Measurements from ENCODE around the gene ABHD17B. TPM values are rescaled to one million over a fixed set of nuclear protein-coding genes. Genes with fewer than 3 reads are reported as not detected.

ABHD17B gene
- total and polyA plus RNA-seq, 2 donors (not counting 3 experiments of a cell fraction or from before 2014, with no cell fraction given): 12.8 to 16.8 TPM

DNA sequence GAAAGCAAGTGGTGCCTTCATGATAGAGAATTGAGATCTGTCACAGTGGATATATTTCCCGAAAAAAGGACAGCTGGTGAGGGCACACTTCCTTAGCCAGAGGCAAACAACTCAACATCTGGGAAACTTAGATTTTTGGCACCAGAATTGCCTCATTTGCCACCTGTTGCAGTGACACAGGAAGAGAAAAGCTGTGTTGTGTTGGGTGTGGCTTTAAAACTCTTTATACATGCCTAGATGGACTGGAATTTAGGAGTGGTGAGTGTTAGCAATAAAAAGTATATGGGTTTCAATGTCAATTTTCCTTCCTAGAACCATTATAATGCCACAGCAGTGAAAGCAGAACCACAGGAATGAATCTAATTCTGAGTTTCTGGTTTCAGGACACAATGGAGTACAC, 80.1 kb downstream of the ABHD17B start:
- Histone ChIP-seq H3K79me2 (ENCODE audit: control insufficient read depth, insufficient read depth, low read length) (no peaks in the 10 kb centered on the region), H3K27ac (ENCODE audit: insufficient read depth, low read depth, low read length) (no peak overlapping the region)

More for the DNA sequence above, 80.1 kb downstream of the ABHD17B start:
- no TSS peak for BruUV-seq (replicated peaks)
- Histone ChIP-seq H3K36me3 (ENCODE audit: control insufficient read depth in 2 of 2, extremely low read depth in 1 of 2, insufficient read depth in 2 of 2, low read length in 2 of 2) (no peaks in the 10 kb centered on the region), H3K4me2 (ENCODE audit: insufficient read depth, low read length) (no peak overlapping the region), H3K4me3 (replicated peaks in 1 of 3; ENCODE audit: insufficient read depth in 1 of 3, low read depth in 1 of 3, low read length in 3 of 3) (no peak overlapping the region), H3K4me1 (ENCODE audit: control insufficient read depth, extremely low read depth, insufficient read depth, low read length) (no peaks in the 10 kb centered on the region), H3K9ac (replicated peaks; ENCODE audit: extremely low read depth, insufficient read depth, low read length) (no peak overlapping the region), H2AFZ (ENCODE audit: low read depth, low read length) (no peak overlapping the region), H3K9me1 (replicated peaks; ENCODE audit: control insufficient read depth, extremely low read depth, insufficient read depth, low read length) (no peaks in the 10 kb centered on the region), H3K27me3 (ENCODE audit: control insufficient read depth in 2 of 2, insufficient read depth in 2 of 2, low read length in 2 of 2) (peaks cover 0 to 2% of the 10 kb centered on the region in 2 experiments), H3K9me3 (replicated peaks; ENCODE audit: control insufficient read depth, insufficient read depth, low read length) (no peaks in the 10 kb centered on the region), H4K20me1 (replicated peaks; ENCODE audit: control insufficient read depth, extremely low read depth, insufficient read depth, low read length) (no peaks in the 10 kb centered on the region)
- DNase-seq (ENCODE audit: low read depth, low spot score): no peak
- ChIA-PET CTCF (no interaction called here), POLR2A (no interaction called here)
- TF ChIP-seq EZH2 (IDR thresholded peaks at IDR 0.05; ENCODE audit: borderline replicate concordance, low read depth, low read length, severe bottlenecking): no peak
- no peak for TF ChIP-seq GATA2 (IDR thresholded peaks at IDR 0.05; ENCODE audit: insufficient read depth, insufficient read length, low read depth, low read length)
- TF ChIP-seq MYC (IDR thresholded peaks at IDR 0.05; ENCODE audit: low read depth, low read length): no peak
- no peak for TF ChIP-seq FOS (IDR thresholded peaks at IDR 0.05; ENCODE audit: borderline replicate concordance, insufficient read depth, low read length)
- TF ChIP-seq POLR2AphosphoS5 (IDR thresholded peaks at IDR 0.05; ENCODE audit: insufficient read depth, low read depth, low read length): no peak
- TF ChIP-seq POLR2A (IDR thresholded peaks at IDR 0.05; ENCODE audit: low read depth, low read length): no peak
- no peak for TF ChIP-seq CTCF (IDR thresholded peaks at IDR 0.05; ENCODE audit: extremely low read depth in 1 of 2, insufficient read depth in 1 of 2, low read depth in 1 of 2, low read length in 2 of 2)
- no peak for TF ChIP-seq JUN (IDR thresholded peaks at IDR 0.05; ENCODE audit: borderline replicate concordance, insufficient read depth, insufficient read length, low read depth)
- TF ChIP-seq, protein P1, sequence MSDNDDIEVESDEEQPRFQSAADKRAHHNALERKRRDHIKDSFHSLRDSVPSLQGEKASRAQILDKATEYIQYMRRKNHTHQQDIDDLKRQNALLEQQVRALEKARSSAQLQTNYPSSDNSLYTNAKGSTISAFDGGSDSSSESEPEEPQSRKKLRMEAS (IDR thresholded peaks at IDR 0.05; ENCODE audit: insufficient read depth, insufficient read length): no peak
- FAIRE-seq: no peak
- dilution Hi-C loops (cut with MboI; ENCODE audit: extremely low pct_ligation_motif_present, low sequenced_read_pairs): no loop called here
- intact Hi-C loops (cut with micrococcal nuclease): no loop called here
